PC-3 (cell line): Measurements from ENCODE around the gene TTLL10.

Experiments used
- EZH2 ChIP-seq: fragments of 300-600 bp; sonication (generic); IDR thresholded peaks from one replicate; pipeline ENCODE4 v1.6.1; 2017; ENCODE audit warnings: antibody characterized with exemption, mild to moderate bottlenecking, low read length; ENCODE audit not compliant: unreplicated experiment
- TF ChIP-seq, protein P1 (sequence below): fragments of 300-600 bp; sonication (generic); conservative IDR thresholded peaks from 2 replicates; pipeline ENCODE4 v1.5.1; 2017; ENCODE audit warnings: antibody characterized with exemption, low read depth, mild to moderate bottlenecking, low read length

DNA sequence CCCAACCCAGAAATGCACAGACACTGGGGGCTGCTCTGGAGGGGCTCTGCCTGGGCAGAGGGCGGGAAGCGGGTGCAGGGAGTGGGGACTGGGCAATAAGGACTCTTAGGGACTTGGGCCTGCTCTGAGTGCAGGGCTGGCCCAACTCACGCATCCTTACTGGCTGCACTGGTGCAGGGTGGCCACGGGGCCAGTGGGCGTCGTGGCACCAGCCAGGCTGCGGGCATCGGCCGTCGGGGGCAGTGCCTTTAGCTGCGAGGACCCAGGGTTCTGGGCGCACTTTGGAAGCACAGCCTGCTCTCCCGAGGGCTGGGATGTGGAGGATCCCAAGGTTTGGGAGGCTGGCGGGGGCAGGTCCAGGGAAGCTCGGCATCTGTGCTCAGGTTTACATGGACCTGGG lies 27.1 kb upstream of the TTLL10 start:
- TF ChIP-seq, protein P1, sequence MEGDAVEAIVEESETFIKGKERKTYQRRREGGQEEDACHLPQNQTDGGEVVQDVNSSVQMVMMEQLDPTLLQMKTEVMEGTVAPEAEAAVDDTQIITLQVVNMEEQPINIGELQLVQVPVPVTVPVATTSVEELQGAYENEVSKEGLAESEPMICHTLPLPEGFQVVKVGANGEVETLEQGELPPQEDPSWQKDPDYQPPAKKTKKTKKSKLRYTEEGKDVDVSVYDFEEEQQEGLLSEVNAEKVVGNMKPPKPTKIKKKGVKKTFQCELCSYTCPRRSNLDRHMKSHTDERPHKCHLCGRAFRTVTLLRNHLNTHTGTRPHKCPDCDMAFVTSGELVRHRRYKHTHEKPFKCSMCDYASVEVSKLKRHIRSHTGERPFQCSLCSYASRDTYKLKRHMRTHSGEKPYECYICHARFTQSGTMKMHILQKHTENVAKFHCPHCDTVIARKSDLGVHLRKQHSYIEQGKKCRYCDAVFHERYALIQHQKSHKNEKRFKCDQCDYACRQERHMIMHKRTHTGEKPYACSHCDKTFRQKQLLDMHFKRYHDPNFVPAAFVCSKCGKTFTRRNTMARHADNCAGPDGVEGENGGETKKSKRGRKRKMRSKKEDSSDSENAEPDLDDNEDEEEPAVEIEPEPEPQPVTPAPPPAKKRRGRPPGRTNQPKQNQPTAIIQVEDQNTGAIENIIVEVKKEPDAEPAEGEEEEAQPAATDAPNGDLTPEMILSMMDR: no peak
- TF ChIP-seq EZH2: no peak
